ENCODE results near the gene VSIG10L2. TPM values are rescaled to one million over a fixed set of nuclear protein-coding genes. Genes with fewer than 3 reads are reported as not detected.
"Not testable (repeated sequence)": the region's sequence is repeated elsewhere in the genome, so short reads cannot be mapped to it uniquely, and the experiment has no call there.

VSIG10L2 gene
- total RNA-seq, 3 donors from 2014 or later, result not detected

GRCh38 chr11:125980436-125980835, 34.6 kb downstream of the VSIG10L2 start:
- H3K4me1 Mint-ChIP-seq (ENCODE audit: low read depth), result no peaks in the 10 kb centered on the region
- no peak for ATAC-seq

GRCh38 chr11:125982348-125982730, 36.5 kb downstream of the VSIG10L2 start:
- H3K4me1 Mint-ChIP-seq (ENCODE audit: low read depth), result no peaks in the 10 kb centered on the region
- H3K27me3 Mint-ChIP-seq (ENCODE audit: low read depth), result no peaks in the 10 kb centered on the region
- DNase-seq, result no peak
- H3K36me3 Mint-ChIP-seq (ENCODE audit: insufficient read depth), result peaks cover 4% of the 10 kb centered on the region
- H3K4me3 Mint-ChIP-seq, result no peak overlapping the region
- no peak for ATAC-seq
- no peaks in the 10 kb centered on the region for H3K9me3 Mint-ChIP-seq

More at GRCh38 chr11:125980436-125980835, 34.6 kb downstream of the VSIG10L2 start:
- Mint-ChIP-seq H3K9me3 (no peaks in the 10 kb centered on the region), H3K4me3 (no peak overlapping the region), H3K36me3 (ENCODE audit: insufficient read depth) (peaks cover 4% of the 10 kb centered on the region), H3K27me3 (ENCODE audit: low read depth) (no peaks in the 10 kb centered on the region)
- no peak for DNase-seq

DNA sequence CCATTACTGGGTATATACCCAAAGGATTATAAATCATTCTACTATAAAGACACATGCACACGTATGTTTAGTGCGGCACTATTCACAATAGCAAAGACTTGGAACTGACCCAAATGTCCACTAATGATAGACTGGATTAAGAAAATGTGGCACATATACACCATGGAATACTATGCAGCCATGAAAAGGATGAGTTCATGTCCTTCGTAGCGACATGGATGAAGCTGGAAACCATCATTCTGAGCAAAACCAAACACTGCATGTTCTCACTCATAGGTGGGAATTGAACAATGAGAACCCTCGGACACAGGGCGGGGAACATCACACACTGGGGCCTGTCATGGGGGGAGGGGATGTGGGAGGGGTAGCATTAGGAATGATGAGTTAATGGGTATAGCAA, 40.1 kb downstream of the VSIG10L2 start:
- not testable (repeated sequence) for ATAC-seq; H3K4me1 Mint-ChIP-seq (ENCODE audit: low read depth); H3K36me3 Mint-ChIP-seq (ENCODE audit: insufficient read depth); H3K9me3 Mint-ChIP-seq; DNase-seq; H3K4me3 Mint-ChIP-seq; H3K27me3 Mint-ChIP-seq (ENCODE audit: low read depth)

DNA sequence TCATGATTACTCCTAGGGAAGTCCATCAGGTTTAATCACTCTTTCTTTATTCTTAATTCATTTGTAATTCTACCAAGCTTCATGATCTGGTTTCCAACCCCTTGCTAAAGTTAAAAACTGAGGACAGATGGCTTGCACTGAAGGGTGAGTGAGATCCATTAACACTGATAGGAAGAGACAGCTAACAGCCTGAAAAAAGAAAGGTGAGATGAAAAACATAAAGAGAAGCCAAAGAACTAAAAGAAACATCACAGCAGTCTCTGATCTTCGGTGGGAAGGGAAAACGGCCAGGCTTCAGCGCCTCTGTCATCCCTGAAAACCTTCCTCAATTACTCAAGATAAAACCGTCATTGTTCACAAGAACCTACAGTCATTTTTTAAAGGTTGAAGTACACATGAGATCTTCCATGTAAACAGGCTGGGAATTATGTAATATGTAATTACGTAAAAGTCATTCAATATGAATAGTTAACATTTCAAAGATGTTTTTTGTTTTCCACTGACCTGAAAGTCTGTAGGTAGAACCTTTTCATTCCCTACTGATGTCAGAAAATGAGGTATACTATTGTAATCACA, 41.3 kb downstream of the VSIG10L2 start:
- no peak for DNase-seq
- no peak for ATAC-seq
- peaks cover 4% of the 10 kb centered on the region for H3K36me3 Mint-ChIP-seq (ENCODE audit: insufficient read depth)
- no peaks in the 10 kb centered on the region for H3K27me3 Mint-ChIP-seq (ENCODE audit: low read depth)
- H3K4me3 Mint-ChIP-seq, result no peak overlapping the region
- H3K4me1 Mint-ChIP-seq (ENCODE audit: low read depth), result no peaks in the 10 kb centered on the region
- H3K9me3 Mint-ChIP-seq, result no peaks in the 10 kb centered on the region

GRCh38 chr11:125990244-125990643, 44.4 kb downstream of the VSIG10L2 start:
- Mint-ChIP-seq H3K9me3 (no peaks in the 10 kb centered on the region), H3K27me3 (ENCODE audit: low read depth) (no peaks in the 10 kb centered on the region), H3K4me3 (no peak overlapping the region), H3K36me3 (ENCODE audit: insufficient read depth) (peaks cover 4% of the 10 kb centered on the region), H3K4me1 (ENCODE audit: low read depth) (no peaks in the 10 kb centered on the region)
- DNase-seq (no peak), ATAC-seq (no peak)

- Mint-ChIP-seq H3K4me1 (ENCODE audit: low read depth) (peaks cover 1% of the 10 kb centered on the region), H3K9me3 (no peaks in the 10 kb centered on the region), H3K4me3 (no peak overlapping the region), H3K27me3 (ENCODE audit: low read depth) (no peaks in the 10 kb centered on the region), H3K36me3 (ENCODE audit: insufficient read depth) (peaks cover 4% of the 10 kb centered on the region)
- DNase-seq (no peak), ATAC-seq (no peak)
Measured at GRCh38 chr11:125992893-125993292, 47.0 kb downstream of the VSIG10L2 start.

DNA sequence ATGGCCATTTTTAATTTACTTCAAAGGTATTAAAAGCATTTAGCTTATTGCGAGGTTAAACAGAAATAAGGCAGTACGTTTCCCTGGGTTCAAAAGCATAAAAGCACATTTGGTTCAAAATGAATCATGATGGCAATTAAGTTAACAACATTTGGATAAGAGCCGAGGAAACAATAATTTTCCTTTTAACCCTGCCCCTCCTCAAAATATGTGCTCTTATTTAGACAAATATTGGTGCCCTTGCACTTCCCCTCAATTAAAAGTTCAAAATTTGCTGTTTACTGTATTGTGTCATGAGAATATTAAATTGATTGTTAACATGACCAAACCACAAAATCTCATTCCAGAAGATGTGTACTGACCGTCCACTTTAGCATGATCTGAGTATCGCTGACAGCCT, 48.7 kb downstream of the VSIG10L2 start:
- ATAC-seq (no peak), DNase-seq (no peak)
- H3K4me1 Mint-ChIP-seq (ENCODE audit: low read depth), result peaks cover 1% of the 10 kb centered on the region
- no peaks in the 10 kb centered on the region for H3K27me3 Mint-ChIP-seq (ENCODE audit: low read depth)
- H3K36me3 Mint-ChIP-seq (ENCODE audit: insufficient read depth), result peaks cover 4% of the 10 kb centered on the region
- H3K4me3 Mint-ChIP-seq, result no peak overlapping the region
- no peaks in the 10 kb centered on the region for H3K9me3 Mint-ChIP-seq

- Mint-ChIP-seq H3K4me3 (no peak overlapping the region), H3K36me3 (ENCODE audit: insufficient read depth) (peaks cover 4% of the 10 kb centered on the region), H3K27me3 (ENCODE audit: low read depth) (no peaks in the 10 kb centered on the region), H3K4me1 (ENCODE audit: low read depth) (peaks cover 1% of the 10 kb centered on the region), H3K9me3 (no peaks in the 10 kb centered on the region)
- DNase-seq (no peak), ATAC-seq (peak; percentile 57 to 62)
Measured at GRCh38 chr11:125995313-125995712, 49.5 kb downstream of the VSIG10L2 start.

DNA sequence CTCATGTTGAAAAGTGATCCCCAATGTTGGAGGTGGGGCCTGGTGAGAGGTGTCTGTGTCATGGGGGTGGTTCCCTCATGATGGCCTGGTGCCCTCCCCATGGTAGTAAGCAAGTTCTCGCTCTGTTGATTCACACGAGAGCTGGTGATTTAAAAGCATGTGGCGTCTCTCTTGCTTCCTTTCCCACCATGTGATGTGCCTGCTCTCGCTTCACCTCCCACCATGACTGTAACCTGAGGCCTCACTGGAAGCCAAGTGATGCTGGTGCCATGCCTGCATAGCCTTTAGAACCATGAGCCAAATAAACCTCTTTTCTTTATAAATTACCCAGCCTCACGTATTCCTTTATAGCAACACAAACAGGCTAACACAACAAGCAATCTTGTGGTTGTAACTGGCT, 52.4 kb downstream of the VSIG10L2 start:
- Mint-ChIP-seq H3K27me3 (ENCODE audit: low read depth) (no peaks in the 10 kb centered on the region), H3K4me3 (no peak overlapping the region), H3K4me1 (ENCODE audit: low read depth) (peaks cover 3% of the 10 kb centered on the region), H3K9me3 (no peaks in the 10 kb centered on the region), H3K36me3 (ENCODE audit: insufficient read depth) (peaks cover 6% of the 10 kb centered on the region)
- ATAC-seq (no peak), DNase-seq (no peak)

GRCh38 chr11:125999234-125999880, 53.5 kb downstream of the VSIG10L2 start:
- peaks cover 6% of the 10 kb centered on the region for H3K36me3 Mint-ChIP-seq (ENCODE audit: insufficient read depth)
- H3K9me3 Mint-ChIP-seq, result no peaks in the 10 kb centered on the region
- no peaks in the 10 kb centered on the region for H3K27me3 Mint-ChIP-seq (ENCODE audit: low read depth)
- peaks cover 3% of the 10 kb centered on the region for H3K4me1 Mint-ChIP-seq (ENCODE audit: low read depth)
- ATAC-seq, result no peak
- no peak overlapping the region for H3K4me3 Mint-ChIP-seq
- no peak for DNase-seq

- DNase-seq, result no peak
- ATAC-seq, result no peak
- no peaks in the 10 kb centered on the region for H3K27me3 Mint-ChIP-seq (ENCODE audit: low read depth)
- H3K36me3 Mint-ChIP-seq (ENCODE audit: insufficient read depth), result peaks cover 3% of the 10 kb centered on the region
- no peaks in the 10 kb centered on the region for H3K9me3 Mint-ChIP-seq
- no peak overlapping the region for H3K4me3 Mint-ChIP-seq
- H3K4me1 Mint-ChIP-seq (ENCODE audit: low read depth), result peaks cover 1% of the 10 kb centered on the region
Measured at GRCh38 chr11:126002181-126002580, 56.3 kb downstream of the VSIG10L2 start.

Other genes with a start within 250 kb of the VSIG10L2 start
- not detected for gene PATE1, start 199.8 kb upstream of the VSIG10L2 start, total RNA-seq
- gene PATE2, start 167.2 kb upstream of the VSIG10L2 start, total RNA-seq, result not detected
- not detected for gene PATE3, start 157.9 kb upstream of the VSIG10L2 start, total RNA-seq
- not detected for gene PATE4, start 112.7 kb upstream of the VSIG10L2 start, total RNA-seq
- gene HYLS1, start 58.4 kb upstream of the VSIG10L2 start, total RNA-seq, result 1 to 10 TPM; 1.6 to 1.8 (median 1.7) TPM
- 10 to 100 TPM; 22.3 to 30.5 (median 28.4) TPM for gene PUS3, start 42.8 kb upstream of the VSIG10L2 start, total RNA-seq
- not detected for gene DDX25, start 41.5 kb upstream of the VSIG10L2 start, total RNA-seq
- 1 to 10 TPM; 3.3 to 5.1 (median 3.9) TPM for gene CDON, start 116.8 kb downstream of the VSIG10L2 start, total RNA-seq